SK-N-SH (cell line): Measurements from ENCODE around the gene TMEM240. TPM values are rescaled to one million over a fixed set of nuclear protein-coding genes. Genes with fewer than 3 reads are reported as not detected.
"Not testable (repeated sequence)": the region's sequence is repeated elsewhere in the genome, so short reads cannot be mapped to it uniquely, and the experiment has no call there.

Source experiments
- CTCF ChIA-PET: fragments of 300-600, 350-600 bp; formaldehyde crosslinking; extraction: SDS; loops from one replicate; lab custom pipeline; 2021; lab: Yijun Ruan, JAX
- POLR2A ChIA-PET: fragments of 350-600 bp; sonication (Branson Sonifier 250); formaldehyde crosslinking; extraction: SDS; loops from one replicate; lab custom pipeline; 2020; ENCODE audit warnings: antibody characterized with exemption, inconsistent platforms; lab: Yijun Ruan, JAX
- DNase-seq: peaks from one replicate; pipeline ENCODE4 v3.0.0; 2012
- H2AFZ ChIP-seq: fragments of 200-600 bp; sonication (generic); 2 replicates; pipeline ENCODE4 v1.8.1; 2016; ENCODE audit warnings: antibody characterized with exemption, mild to moderate bottlenecking, low read depth
- H3F3A ChIP-seq: fragments of 200-600 bp; sonication (generic); replicated peaks from 2 replicates; pipeline ENCODE3; 2016; ENCODE audit warnings: antibody characterized with exemption, mild to moderate bottlenecking; ENCODE audit not compliant: insufficient read depth
- H3K27ac ChIP-seq, 2 experiments: fragments of 200-500 bp in 1 of 2; fragments of 200-600 bp in 1 of 2; sonication (Bioruptor generic) in 1 of 2; sonication (generic), shearing (Covaris generic) in 1 of 2; 2 replicates each; pipeline versions ENCODE4 v1.5.1 to v1.6.1; 2014 to 2016; ENCODE audit warnings: low read depth in 2 of 2, inconsistent platforms in 1 of 2, low read length in 1 of 2, mild to moderate bottlenecking in 1 of 2, mixed read lengths in 1 of 2
- H3K27me3 ChIP-seq: fragments of 200-600 bp; sonication (generic), shearing (Covaris generic); 2 replicates; pipeline ENCODE4 v1.6.1; 2016; ENCODE audit warnings: mixed run types; ENCODE audit not compliant: insufficient read depth
- H3K36me3 ChIP-seq, 2 experiments: fragments of 200-500 bp in 1 of 2; fragments of 200-600 bp in 1 of 2; sonication (Bioruptor generic) in 1 of 2; sonication (generic) in 1 of 2; replicated peaks in 1 of 2; 2 replicates each; pipeline versions ENCODE3 to v1.5.1; 2014 to 2016; ENCODE audit warnings: low read length in 1 of 2, mild to moderate bottlenecking in 1 of 2; ENCODE audit not compliant: insufficient read depth in 2 of 2, control insufficient read depth in 1 of 2
- H3K4me1 ChIP-seq, 2 experiments: fragments of 200-500 bp in 1 of 2; fragments of 200-600 bp in 1 of 2; sonication (Bioruptor generic) in 1 of 2; sonication (generic), shearing (Covaris generic) in 1 of 2; 2 replicates each; pipeline versions ENCODE4 v1.5.1 to v1.6.1; 2014 to 2016; ENCODE audit warnings: low read depth in 1 of 2, low read length in 1 of 2, mixed run types in 1 of 2; ENCODE audit not compliant: insufficient read depth in 2 of 2, control insufficient read depth in 1 of 2
- H3K4me2 ChIP-seq: fragments of 200-600 bp; sonication (generic), shearing (Covaris generic); 2 replicates; pipeline ENCODE4 v1.6.1; 2017; ENCODE audit warnings: mixed run types
- H3K4me3 ChIP-seq, 2 experiments: fragments of 200-500 bp in 1 of 2; fragments of 200-600 bp in 1 of 2; sonication (Bioruptor generic) in 1 of 2; sonication (generic), shearing (Covaris generic) in 1 of 2; 2 replicates each; pipeline versions ENCODE4 v1.5.1 to v1.8.1; 2014 to 2016; ENCODE audit warnings: low read depth in 2 of 2, inconsistent platforms in 1 of 2, low read length in 1 of 2, mild to moderate bottlenecking in 1 of 2, mixed read lengths in 1 of 2, moderate library complexity in 1 of 2
- H3K79me2 ChIP-seq: fragments of 200-600 bp; sonication (generic); 2 replicates; pipeline ENCODE4 v1.8.1; 2017; ENCODE audit warnings: mild to moderate bottlenecking; ENCODE audit not compliant: insufficient read depth
- H3K9ac ChIP-seq: fragments of 200-600 bp; sonication (generic); 2 replicates; pipeline ENCODE4 v1.6.1; 2017; ENCODE audit warnings: mixed run types
- H3K9me2 ChIP-seq: fragments of 200-600 bp; sonication (generic); 2 replicates; pipeline ENCODE4 v1.6.1; 2017; ENCODE audit warnings: mixed run types
- H3K9me3 ChIP-seq: fragments of 200-600 bp; sonication (generic); 2 replicates; pipeline ENCODE4 v1.6.1; 2017; ENCODE audit warnings: mixed run types, mild to moderate bottlenecking, moderate library complexity
- H4K20me1 ChIP-seq: fragments of 200-600 bp; sonication (generic); 2 replicates; pipeline ENCODE4 v1.6.1; 2017; ENCODE audit warnings: mild to moderate bottlenecking, mixed run types; ENCODE audit not compliant: insufficient read depth
- WGBS: methylation state at CpG from one replicate; pipeline ENCODE4 v1.1.6; 2017; ENCODE audit warnings: low lambda C conversion rate; 5-methylcytosine and 5-hydroxymethylcytosine counted together
- polyA plus RNA-seq, 3 experiments: library from polyadenylated mRNA; depleted of rRNA; stranded (reverse); fragments of >200 nt; gene quantifications; 2 replicates each; pipeline ENCODE4 v1.2.3, GENCODE V29; 2012

The TMEM240 gene
- polyA plus RNA-seq, 1 of the 3 experiments (the other 2 are of a cell fraction): 6.5 TPM

GRCh38 chr1:1484976-1485750 is 55.3 kb downstream of the TMEM240 start:
- H3K27ac ChIP-seq, H4K20me1 ChIP-seq, H3K79me2 ChIP-seq, H3K27me3 ChIP-seq, H3K4me3 ChIP-seq, DNase-seq, H3K9me2 ChIP-seq, H2AFZ ChIP-seq, H3K9ac ChIP-seq, H3K9me3 ChIP-seq, H3K4me1 ChIP-seq, H3K4me2 ChIP-seq, H3F3A ChIP-seq, POLR2A ChIA-PET: not testable (repeated sequence)
- 96% methylated on average over 18 of the region's 46 CpGs for WGBS
- CTCF ChIA-PET: interaction anchor here (1.2 kb wide), 1 partner anchor 20 kb away, joined by 3 read pairs; no protein-coding TSS in a partner anchor
- H3K36me3 ChIP-seq: peaks cover 3 to 22% of the 10 kb centered on the region in 2 experiments

Other genes with a start within 250 kb of the TMEM240 start
- gene ACAP3, start 232.7 kb downstream of the TMEM240 start, polyA plus RNA-seq (2012; rRNA removed): 51.7 and 66.4 TPM in 2 replicates
- gene PUSL1, start 232.0 kb downstream of the TMEM240 start, polyA plus RNA-seq (2012; rRNA removed): 13.9 and 19.0 TPM in 2 replicates
- 137 and 141 TPM in 2 replicates for gene INTS11, start 216.0 kb downstream of the TMEM240 start, polyA plus RNA-seq (2012; rRNA removed)
- 12.3 and 13.4 TPM in 2 replicates for gene CPTP, start 215.8 kb downstream of the TMEM240 start, polyA plus RNA-seq (2012; rRNA removed)
- gene TAS1R3, start 209.3 kb downstream of the TMEM240 start, polyA plus RNA-seq (2012; rRNA removed): 0.06 and 0.08 TPM in 2 replicates
- gene DVL1, start 191.2 kb downstream of the TMEM240 start, polyA plus RNA-seq (2012; rRNA removed): 31.3 and 32.0 TPM in 2 replicates
- gene MXRA8, start 182.1 kb downstream of the TMEM240 start, polyA plus RNA-seq (2012; rRNA removed): 2.5 and 3.8 TPM in 2 replicates
- gene AURKAIP1, start 165.4 kb downstream of the TMEM240 start, polyA plus RNA-seq (2012; rRNA removed): 175 and 214 TPM in 2 replicates
- gene CCNL2, start 141.3 kb downstream of the TMEM240 start, polyA plus RNA-seq (2012; rRNA removed): 362 and 475 TPM in 2 replicates
- 159 and 210 TPM in 2 replicates for gene MRPL20, start 133.3 kb downstream of the TMEM240 start, polyA plus RNA-seq (2012; rRNA removed)
- 0.06 and 0.07 TPM in 2 replicates for gene ANKRD65, start 119.3 kb downstream of the TMEM240 start, polyA plus RNA-seq (2012; rRNA removed)
- 5.3 and 7.4 TPM in 2 replicates for gene VWA1, start 104.9 kb downstream of the TMEM240 start, polyA plus RNA-seq (2012; rRNA removed)
- 0.38 and 0.49 TPM in 2 replicates for gene ATAD3C, start 90.9 kb downstream of the TMEM240 start, polyA plus RNA-seq (2012; rRNA removed)
- gene ATAD3B, start 68.9 kb downstream of the TMEM240 start, polyA plus RNA-seq (2012; rRNA removed): 47.6 and 71.6 TPM in 2 replicates
- 34.1 and 40.2 TPM in 2 replicates for gene ATAD3A, start 28.5 kb downstream of the TMEM240 start, polyA plus RNA-seq (2012; rRNA removed)
- 73.6 and 104 TPM in 2 replicates for gene SSU72, start 34.2 kb upstream of the TMEM240 start, polyA plus RNA-seq (2012; rRNA removed)
- 4.8 and 6.7 TPM in 2 replicates for gene FNDC10, start 59.5 kb upstream of the TMEM240 start, polyA plus RNA-seq (2012; rRNA removed)
- gene MIB2, start 74.9 kb upstream of the TMEM240 start, polyA plus RNA-seq (2012; rRNA removed): 40.4 and 45.4 TPM in 2 replicates
- 0.96 and 1.2 TPM in 2 replicates for gene MMP23B, start 91.5 kb upstream of the TMEM240 start, polyA plus RNA-seq (2012; rRNA removed)
- gene CDK11B, start 118.4 kb upstream of the TMEM240 start, polyA plus RNA-seq (2012; rRNA removed): 11.3 and 15.0 TPM in 2 replicates
- 20.5 and 20.6 TPM in 2 replicates for gene SLC35E2B, start 152.2 kb upstream of the TMEM240 start, polyA plus RNA-seq (2012; rRNA removed)
- 22.0 and 24.0 TPM in 2 replicates for gene CDK11A, start 183.7 kb upstream of the TMEM240 start, polyA plus RNA-seq (2012; rRNA removed)
- 66.2 and 70.4 TPM in 2 replicates for gene NADK, start 237.8 kb upstream of the TMEM240 start, polyA plus RNA-seq (2012; rRNA removed)